SKM-1 treated with dmso at 0.1 percent for 144 hours (cell line): ENCODE measurements around the gene FAM222A.
A peak's percentile ranks its signal among the peaks of the same experiment; 100 is the strongest.

Experiments used
- DNase-seq: peaks from one replicate; lab custom pipeline; 2025; ENCODE audit not compliant: unreplicated experiment; lab: John Stamatoyannopoulos, UW

The FAM222A gene

DNA sequence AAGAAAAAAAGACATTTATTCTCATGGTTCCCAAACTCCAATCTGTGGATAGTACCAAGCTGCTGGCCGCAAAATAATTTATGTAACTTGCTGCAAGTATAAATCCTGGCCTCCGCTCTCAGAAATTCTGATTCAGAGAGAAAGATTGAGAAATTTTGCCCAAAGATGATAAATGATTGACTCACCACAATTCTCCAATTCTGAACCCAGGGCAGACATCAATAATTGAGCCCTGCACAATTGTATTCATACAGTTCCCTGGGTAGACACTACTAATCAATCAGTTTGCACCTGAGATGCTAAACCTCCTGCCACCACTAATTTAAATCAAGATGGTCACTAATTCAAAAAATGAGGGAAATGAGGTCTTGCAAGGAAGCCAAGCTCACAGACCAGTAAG lies 81.4 kb downstream of the FAM222A start:
- DNase-seq = no peak

- no peak for DNase-seq
These were observed 82.4 kb downstream of the FAM222A start for GRCh38 chr12:109796057-109796456.

DNA sequence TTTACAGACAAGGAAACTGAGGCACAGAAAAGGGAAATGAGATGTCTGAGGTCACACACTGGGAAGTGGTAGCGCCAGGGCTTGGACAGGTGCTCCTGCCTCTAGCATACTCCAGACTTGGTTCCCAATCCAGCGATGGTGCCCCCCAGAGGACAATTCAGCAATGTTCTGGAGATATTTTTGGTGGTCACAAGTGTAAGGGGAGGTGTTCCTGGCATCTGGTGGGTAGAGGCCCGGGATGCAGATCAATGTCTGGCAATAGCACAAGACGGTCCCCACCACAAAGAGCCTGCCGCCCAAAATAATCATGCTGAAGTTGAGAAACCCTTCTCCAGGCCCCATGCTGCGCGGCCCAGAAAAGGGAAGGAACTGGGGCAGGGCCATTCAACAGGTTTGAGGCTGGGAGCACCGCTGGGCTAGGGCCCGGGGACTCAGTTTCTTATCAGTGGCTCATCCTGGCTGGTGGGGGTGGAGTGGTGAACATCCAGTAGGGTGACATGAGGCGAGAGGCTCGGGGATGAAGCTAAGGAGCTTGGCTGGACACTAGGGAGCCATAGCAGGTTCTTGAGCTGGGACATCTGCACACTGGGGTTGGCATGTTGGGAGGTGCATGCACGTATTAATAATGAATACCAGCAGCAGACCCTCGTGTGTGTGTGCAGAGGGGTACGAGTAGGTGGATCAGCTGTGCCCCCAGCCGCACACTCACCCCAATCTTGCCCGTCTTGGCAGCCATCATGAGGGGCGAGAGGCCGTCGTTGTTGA lies 84.5 kb downstream of the FAM222A start:
- DNase-seq = peak; percentile 69

GRCh38 chr12:109798691-109799090 lies 85.1 kb downstream of the FAM222A start:
- DNase-seq = no peak

GRCh38 chr12:109800536-109800935 lies 86.9 kb downstream of the FAM222A start:
- DNase-seq = no peak

DNA sequence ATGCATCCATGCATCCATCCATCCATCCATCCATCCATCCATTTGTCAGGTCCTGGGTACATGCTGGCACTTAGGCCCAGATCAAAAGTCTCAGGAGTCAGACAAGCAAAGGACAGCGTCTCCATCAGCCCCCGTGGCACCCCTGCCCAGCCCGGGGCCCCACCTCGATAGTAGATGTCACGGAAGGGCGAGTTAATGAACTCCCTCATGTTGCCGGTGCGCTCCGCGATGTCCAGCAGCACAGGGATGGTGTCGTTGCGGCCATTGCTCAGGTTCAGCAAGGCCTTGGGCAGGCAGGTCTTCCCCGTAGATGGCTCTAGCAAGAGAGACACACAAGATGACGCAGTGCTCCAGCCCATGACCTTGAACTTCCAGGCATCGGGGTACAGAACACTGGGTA lies 89.2 kb downstream of the FAM222A start:
- DNase-seq = no peak

- DNase-seq = no peak
These were observed 90.1 kb downstream of the FAM222A start for GRCh38 chr12:109803678-109804077.

GRCh38 chr12:109804820-109805761 lies 91.5 kb downstream of the FAM222A start:
- peak; percentile 29 for DNase-seq

- no peak for DNase-seq
These were observed 94.5 kb downstream of the FAM222A start for GRCh38 chr12:109807954-109808643.

- no peak for DNase-seq
These were observed 95.4 kb downstream of the FAM222A start for GRCh38 chr12:109808876-109809646.

DNA sequence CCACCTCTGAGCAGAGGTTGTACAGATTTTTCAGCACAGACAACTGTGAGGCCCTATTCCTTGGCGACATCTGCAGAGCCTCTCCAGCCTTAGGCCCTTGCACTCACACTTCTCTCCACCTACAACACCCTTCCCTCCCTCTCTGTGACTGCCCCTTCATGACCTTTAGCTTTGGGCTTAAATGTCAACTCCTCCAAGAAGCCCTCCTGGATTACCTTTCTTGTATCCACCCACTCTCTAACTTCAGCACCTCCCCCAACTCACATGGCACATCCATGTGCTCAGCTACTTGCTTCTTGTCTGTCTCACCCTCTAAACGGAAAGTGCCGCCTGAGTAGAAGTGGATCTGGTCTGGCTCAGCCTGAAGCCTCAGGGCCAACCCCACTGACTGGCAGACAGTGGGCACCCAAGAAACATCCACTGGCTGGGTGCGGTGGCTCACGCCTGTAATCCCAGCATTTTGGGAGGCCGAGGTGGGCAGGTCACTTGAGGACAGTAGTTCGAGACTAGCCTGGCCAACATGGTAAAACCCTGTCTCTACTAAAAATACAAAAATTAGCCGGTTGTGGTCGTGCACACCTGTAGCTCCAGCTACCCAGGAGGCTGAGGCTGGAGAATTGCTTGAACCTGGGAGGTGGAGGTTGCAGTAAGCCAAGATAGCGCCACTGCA lies 97.5 kb downstream of the FAM222A start:
- DNase-seq = no peak

DNA sequence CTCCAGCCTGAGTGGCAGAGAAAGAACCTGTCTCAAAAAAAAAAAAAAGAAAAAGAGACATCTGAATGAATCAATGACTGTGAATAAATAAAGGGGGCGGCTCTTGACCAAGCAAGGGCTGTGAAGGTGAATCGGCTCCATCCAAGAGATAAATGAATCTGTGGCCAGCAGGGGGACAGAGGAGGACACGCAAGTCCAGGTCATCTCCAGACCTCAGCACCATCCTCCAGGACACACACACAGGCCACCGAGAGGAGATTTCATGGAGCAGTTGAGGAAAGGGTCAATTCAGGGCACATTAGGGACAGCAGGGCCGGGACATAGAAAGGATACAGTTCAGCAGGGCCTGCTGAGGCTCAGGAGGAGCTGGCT lies 98.0 kb downstream of the FAM222A start:
- no peak for DNase-seq

DNA sequence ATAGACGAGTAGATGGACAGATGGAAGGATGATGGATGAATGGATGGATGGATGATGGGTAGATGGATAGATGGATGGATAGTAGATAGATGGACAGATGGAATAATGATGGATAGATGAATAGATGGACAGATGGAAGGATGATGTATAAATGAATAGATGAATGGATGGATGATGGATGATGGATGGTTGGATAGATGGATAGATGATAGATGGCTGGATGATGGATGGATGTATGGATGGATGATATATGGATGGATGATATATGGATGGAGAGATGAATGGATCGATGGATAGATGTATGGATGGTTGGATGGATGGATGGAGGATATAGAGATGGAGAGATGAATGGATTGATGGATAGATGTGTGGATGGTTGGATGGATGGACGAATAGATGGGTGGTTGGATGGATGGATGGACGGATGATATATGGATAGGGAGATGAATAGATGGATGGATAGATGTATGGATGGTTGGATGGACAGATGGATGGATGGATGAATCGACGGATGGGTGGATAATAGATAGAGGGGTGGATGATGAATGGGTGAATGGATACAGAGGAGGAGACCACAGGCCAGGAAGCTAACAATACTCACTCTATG lies 100.3 kb downstream of the FAM222A start:
- DNase-seq = no peak

- no peak for DNase-seq
These were observed 101.0 kb downstream of the FAM222A start for GRCh38 chr12:109814600-109815150.

DNA sequence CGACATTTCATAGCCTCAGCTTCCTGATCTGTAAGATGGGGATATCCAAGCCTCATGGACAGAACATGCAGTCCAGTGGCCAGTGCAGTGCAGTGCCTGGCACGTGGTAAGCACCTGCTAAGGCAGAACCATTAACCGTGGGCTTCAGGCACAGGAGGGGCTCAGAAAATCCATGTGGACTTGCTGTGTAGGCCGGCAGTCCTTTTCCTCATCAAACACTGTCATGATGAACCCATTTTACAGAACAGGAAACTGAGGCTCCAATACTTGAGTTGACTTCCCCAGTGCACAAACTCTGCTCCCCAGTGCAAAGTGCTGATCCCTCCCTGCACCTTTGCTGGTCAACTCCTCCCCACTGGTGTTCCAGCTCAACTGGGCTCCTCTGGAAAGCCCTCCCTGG lies 101.6 kb downstream of the FAM222A start:
- no peak for DNase-seq

GRCh38 chr12:109815757-109816617 lies 102.4 kb downstream of the FAM222A start:
- no peak for DNase-seq

DNA sequence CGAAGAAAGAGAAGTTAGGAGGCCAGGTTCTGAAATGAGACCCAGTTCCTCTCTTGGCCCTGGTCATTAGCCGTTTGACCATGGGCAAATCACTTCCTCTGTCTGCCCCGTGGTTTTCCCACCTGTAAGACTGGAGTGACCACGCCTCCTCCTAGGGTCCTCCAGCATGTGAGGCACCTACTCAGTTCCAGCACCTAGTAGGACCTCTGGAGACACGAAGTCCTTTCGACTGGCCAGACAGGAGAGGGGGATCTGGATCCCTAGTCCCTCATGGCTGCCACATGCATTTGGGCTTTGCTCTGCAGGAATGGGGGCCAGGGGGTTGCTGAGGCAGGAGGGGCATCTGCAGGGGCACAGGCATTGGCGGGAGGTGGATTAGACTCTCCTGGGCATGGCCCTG lies 103.2 kb downstream of the FAM222A start:
- DNase-seq = no peak

DNA sequence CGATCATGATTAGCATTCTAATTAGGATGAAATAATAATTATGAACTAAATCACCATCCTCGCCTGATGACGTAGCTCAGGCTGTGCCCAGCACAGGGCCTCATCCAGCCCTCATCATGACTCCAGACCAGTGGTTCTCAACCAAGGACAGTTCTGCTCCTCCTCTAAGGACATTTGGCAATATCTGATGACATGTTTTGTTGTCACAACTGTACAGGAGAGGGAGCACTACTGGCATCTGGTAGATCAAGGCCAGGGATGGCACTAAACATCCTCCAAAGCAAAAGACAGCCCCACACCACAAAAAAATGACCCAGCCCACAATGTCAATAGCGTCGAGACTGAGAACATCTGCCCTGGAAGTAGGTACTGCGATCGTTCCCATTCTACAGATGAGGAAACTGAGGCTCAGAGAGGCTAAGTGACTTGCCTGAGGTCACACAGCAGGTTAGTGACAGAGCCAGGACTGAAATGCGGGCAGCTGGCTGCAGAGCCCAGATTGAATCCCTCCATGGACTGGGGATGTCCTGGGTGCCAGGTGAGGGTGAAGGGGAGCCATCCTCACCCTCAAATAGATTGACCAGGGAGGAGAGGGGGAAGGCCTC lies 104.1 kb downstream of the FAM222A start:
- no peak for DNase-seq
